ENCODE measurements around the gene PDCD5.

GRCh38 chr19:32542477-32543108 lies 38.4 kb upstream of the PDCD5 start:
- TF ChIP-seq CTCF (IDR thresholded peaks at IDR 0.05) = no peak
- TF ChIP-seq POLR2AphosphoS5 (IDR thresholded peaks at IDR 0.05) = no peak
- no peak for TF ChIP-seq POLR2A (IDR thresholded peaks at IDR 0.05)
- no peak for TF ChIP-seq EP300 (IDR thresholded peaks at IDR 0.05)
